SK-N-SH treated with all-trans-retinoic acid at 6 μM for 48 hours (cell line): ENCODE results near the gene HDAC5.

Source experiments
- ATAC-seq: fragments of 200-7000 bp; cut with Tn5 transposase; 3 replicates; pipeline ENCODE4 v1.9.1; 2020; ENCODE audit warnings: mild to moderate bottlenecking, moderate library complexity
- BACH2 ChIP-seq: fragments of 250-450 bp; sonication (Bioruptor Pico); IDR thresholded peaks from 2 replicates; pipeline ENCODE4 v1.9.0; 2021; ENCODE audit warnings: mild to moderate bottlenecking, borderline replicate concordance
- CREB5 ChIP-seq: fragments of 250-450 bp; sonication (Bioruptor Pico); IDR thresholded peaks from 2 replicates; pipeline ENCODE4 v1.5.1; 2020; ENCODE audit warnings: low read depth, mild to moderate bottlenecking, moderate library complexity
- CSDC2 ChIP-seq: fragments of 250-450 bp; sonication (Bioruptor Pico); IDR thresholded peaks from 2 replicates; pipeline ENCODE4 v1.5.0; 2020; ENCODE audit warnings: mild to moderate bottlenecking, moderate library complexity
- CSRNP3 ChIP-seq: fragments of 250-450 bp; sonication (Bioruptor Pico); IDR thresholded peaks from 2 replicates; pipeline ENCODE4 v1.5.1; 2021; ENCODE audit warnings: mild to moderate bottlenecking, moderate library complexity
- ESRRG ChIP-seq: fragments of 250-450 bp; sonication (Bioruptor Pico); IDR thresholded peaks from 2 replicates; pipeline ENCODE4 v1.6.1; 2021; ENCODE audit warnings: mild to moderate bottlenecking
- GLIS3 ChIP-seq: fragments of 250-450 bp; sonication (Bioruptor Pico); IDR thresholded peaks from 2 replicates; pipeline ENCODE4 v1.5.0; 2020; ENCODE audit warnings: mild to moderate bottlenecking, moderate library complexity
- ISL1 ChIP-seq: fragments of 250-450 bp; sonication (Bioruptor Pico); IDR thresholded peaks from 2 replicates; pipeline ENCODE4 v2.1.2; 2022; ENCODE audit warnings: mild to moderate bottlenecking, moderate library complexity
- OSR1 ChIP-seq: fragments of 250-450 bp; sonication (Bioruptor Pico); IDR thresholded peaks from 2 replicates; pipeline ENCODE4 v1.8.0; 2022; ENCODE audit warnings: moderate library complexity, mild to moderate bottlenecking, inconsistent platforms
- PATZ1 ChIP-seq: fragments of 250-450 bp; sonication (Bioruptor Pico); IDR thresholded peaks from 2 replicates; pipeline ENCODE4 v1.8.0; 2020; ENCODE audit warnings: mild to moderate bottlenecking, moderate library complexity, borderline replicate concordance
- POU6F1 ChIP-seq: fragments of 250-450 bp; sonication (Bioruptor Pico); IDR thresholded peaks from 2 replicates; pipeline ENCODE4 v1.8.0; 2021; ENCODE audit warnings: low read depth, mild to moderate bottlenecking, moderate library complexity, borderline replicate concordance
- PPARA ChIP-seq: fragments of 250-450 bp; sonication (Bioruptor Pico); IDR thresholded peaks from 2 replicates; pipeline ENCODE4 v1.5.0; 2020; ENCODE audit warnings: mild to moderate bottlenecking, borderline replicate concordance
- RARB ChIP-seq: fragments of 250-450 bp; sonication (Bioruptor Pico); IDR thresholded peaks from 2 replicates; pipeline ENCODE4 v1.8.0; 2021; ENCODE audit warnings: mild to moderate bottlenecking, moderate library complexity
- SNAI2 ChIP-seq: fragments of 250-450 bp; sonication (Bioruptor Pico); IDR thresholded peaks from 2 replicates; pipeline ENCODE4 v1.5.0; 2020; ENCODE audit warnings: mild to moderate bottlenecking, moderate library complexity
- TOX ChIP-seq: fragments of 250-450 bp; sonication (Bioruptor Pico); IDR thresholded peaks from 2 replicates; pipeline ENCODE4 v1.8.0; 2021; ENCODE audit warnings: mild to moderate bottlenecking, moderate library complexity, borderline replicate concordance
- TSHZ2 ChIP-seq: fragments of 250-450 bp; sonication (Bioruptor Pico); IDR thresholded peaks from 2 replicates; pipeline ENCODE4 v1.5.0; 2020; ENCODE audit warnings: mild to moderate bottlenecking, moderate library complexity
- ZC3H10 ChIP-seq: fragments of 250-450 bp; sonication (Bioruptor Pico); IDR thresholded peaks from 2 replicates; pipeline ENCODE4 v1.5.1; 2021; ENCODE audit warnings: mild to moderate bottlenecking, moderate library complexity
- ZFP30 ChIP-seq: fragments of 450-650 bp; formaldehyde crosslinking; IDR thresholded peaks from 2 replicates; pipeline ENCODE4 v1.5.0; 2022; ENCODE audit warnings: mild to moderate bottlenecking, moderate library complexity
- ZNF565 ChIP-seq: fragments of 450-650 bp; formaldehyde crosslinking; conservative IDR thresholded peaks from 2 replicates; pipeline ENCODE4 v1.5.0; 2020; ENCODE audit warnings: low read depth, mild to moderate bottlenecking, moderate library complexity
- ZNF70 ChIP-seq: fragments of 450-650 bp; formaldehyde crosslinking; IDR thresholded peaks from 2 replicates; pipeline ENCODE4 v1.5.0; 2020; ENCODE audit warnings: mild to moderate bottlenecking, moderate library complexity
- ZNF8 ChIP-seq: fragments of 450-650 bp; formaldehyde crosslinking; IDR thresholded peaks from 2 replicates; pipeline ENCODE4 v1.5.0; 2020; ENCODE audit warnings: mild to moderate bottlenecking, moderate library complexity

Gene HDAC5

DNA sequence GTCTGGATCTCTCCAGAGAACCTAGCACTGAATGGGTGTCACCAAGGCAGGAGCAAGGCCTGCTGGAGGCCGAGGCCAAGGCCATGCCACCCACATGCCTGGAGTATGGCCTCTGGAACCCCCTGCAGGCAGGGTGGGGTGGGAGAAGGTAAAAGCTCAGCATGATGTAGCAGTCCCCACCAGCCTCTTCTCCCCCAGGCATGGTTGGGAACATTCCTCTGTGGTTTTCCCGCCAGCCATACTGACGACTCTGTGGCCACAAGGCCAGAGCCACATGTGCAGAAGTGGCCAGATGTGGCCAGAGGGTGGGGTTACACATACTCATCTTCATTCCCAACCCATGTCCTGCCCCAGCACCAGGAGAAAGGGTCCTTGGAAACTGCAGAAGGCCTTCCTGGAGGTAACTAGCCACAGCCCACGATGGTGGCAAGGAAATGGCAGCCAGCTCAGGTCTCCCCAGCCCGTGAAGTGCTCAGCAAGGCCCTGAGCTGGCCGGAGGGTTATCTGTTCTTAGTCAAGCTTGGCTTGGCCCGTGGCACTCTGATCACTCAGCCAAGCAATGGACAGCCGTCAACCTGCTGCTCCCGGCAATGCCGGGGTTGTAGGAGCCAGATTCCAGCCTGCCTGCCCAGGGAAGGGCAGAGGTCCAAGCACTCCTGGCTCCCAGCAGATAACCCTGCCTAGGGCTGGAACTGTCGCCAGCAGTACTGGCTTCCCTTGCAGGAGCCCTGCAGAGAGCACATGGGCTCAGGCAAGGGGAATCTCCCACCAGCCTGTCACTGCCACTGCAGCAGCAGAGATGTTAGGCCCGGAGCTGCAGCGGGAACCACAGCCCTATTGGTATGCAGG, 26.1 kb downstream of the HDAC5 start (continued):
- TF ChIP-seq TSHZ2 (CRISPR knock-in tag): no peak

- ATAC-seq: peak; percentile 91
- TF ChIP-seq RARB: no peak
- TF ChIP-seq ZC3H10 (CRISPR knock-in tag): no peak
- TF ChIP-seq CSRNP3 (CRISPR knock-in tag): no peak
- TF ChIP-seq TOX (CRISPR knock-in tag): no peak
- TF ChIP-seq TSHZ2 (CRISPR knock-in tag): no peak
- TF ChIP-seq BACH2 (CRISPR knock-in tag): no peak
- TF ChIP-seq ISL1 (CRISPR knock-in tag): no peak
- TF ChIP-seq SNAI2 (CRISPR knock-in tag): no peak
These were observed 27.6 kb downstream of the HDAC5 start for GRCh38 chr17:44095647-44096496.

DNA sequence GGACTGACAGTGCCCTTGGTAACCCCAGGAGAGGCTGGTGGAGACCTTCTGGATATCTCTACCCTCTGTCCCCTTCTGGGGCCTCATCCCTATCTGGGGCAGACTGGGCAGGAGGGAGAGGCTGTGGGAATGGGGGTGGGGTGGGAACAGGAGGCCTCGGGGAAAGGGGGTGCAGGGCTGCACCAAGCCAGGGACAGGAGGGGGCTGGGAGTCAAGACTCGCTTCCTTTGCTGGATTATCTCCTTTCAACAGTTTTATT, 28.1 kb downstream of the HDAC5 start:
- ATAC-seq: peak; percentile 32
- TF ChIP-seq RARB: no peak
- TF ChIP-seq TOX (CRISPR knock-in tag): no peak
- no peak for TF ChIP-seq GLIS3 (CRISPR knock-in tag)
- TF ChIP-seq ZC3H10 (CRISPR knock-in tag): no peak
- no peak for TF ChIP-seq BACH2 (CRISPR knock-in tag)
- no peak for TF ChIP-seq CSDC2
- TF ChIP-seq SNAI2 (CRISPR knock-in tag): no peak
- no peak for TF ChIP-seq ISL1 (CRISPR knock-in tag)
- TF ChIP-seq PPARA (CRISPR knock-in tag): no peak
- TF ChIP-seq ZNF70: no peak
- no peak for TF ChIP-seq ZNF565 (CRISPR knock-in tag)
- no peak for TF ChIP-seq OSR1

DNA sequence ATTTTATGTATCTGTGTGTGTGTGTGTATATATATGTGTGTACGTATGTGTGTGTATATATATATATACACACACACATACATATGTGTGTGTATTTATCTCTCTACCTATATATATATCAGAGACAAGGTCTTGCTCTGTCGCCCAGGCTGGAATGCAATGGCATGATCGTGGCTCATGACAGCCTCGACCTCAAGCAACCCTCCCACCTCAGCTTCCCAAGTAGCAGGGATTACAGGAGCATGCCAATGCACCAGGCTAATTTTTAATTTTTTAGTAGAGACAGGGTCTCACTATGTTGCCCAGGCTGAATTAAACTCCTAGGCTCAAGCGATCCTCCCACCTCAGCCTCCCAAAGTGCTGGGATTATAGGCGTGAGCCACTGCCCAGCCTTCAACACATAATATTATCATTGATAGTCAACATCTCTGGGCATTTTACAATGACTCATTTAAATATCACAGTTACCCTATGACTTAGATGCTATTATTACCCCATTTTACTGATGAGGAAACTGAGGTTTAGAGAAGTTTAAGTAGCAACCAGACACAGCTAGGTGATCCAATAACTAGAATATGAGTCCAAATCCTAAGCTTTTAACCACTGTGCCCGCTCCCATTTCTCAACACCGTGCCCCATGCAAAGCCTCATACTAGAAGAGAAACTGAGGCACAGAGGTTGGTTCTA, 28.6 kb downstream of the HDAC5 start:
- ATAC-seq: no peak
- TF ChIP-seq BACH2 (CRISPR knock-in tag) (no peak), PPARA (CRISPR knock-in tag) (no peak), POU6F1 (CRISPR knock-in tag) (no peak), ZNF565 (CRISPR knock-in tag) (no peak), ZNF8 (CRISPR knock-in tag) (no peak), SNAI2 (CRISPR knock-in tag) (no peak), CREB5 (CRISPR knock-in tag) (no peak), ISL1 (CRISPR knock-in tag) (no peak), RARB (no peak), CSDC2 (no peak), ZNF70 (no peak), OSR1 (no peak), ESRRG (CRISPR knock-in tag) (no peak), ZFP30 (no peak), PATZ1 (no peak), TOX (CRISPR knock-in tag) (no peak)
